Activated CD4-positive, alpha-beta T cell treated with anti-CD3 and anti-CD28 coated beads, Interleukin-2, amount 10 ng/mL, durations not matched to agents 7 days and 5 days (primary cell): ENCODE measurements around the gene MARCHF5. TPM values are rescaled to one million over a fixed set of nuclear protein-coding genes. Genes with fewer than 3 reads are reported as not detected.
"Not testable (repeated sequence)": the region's sequence is repeated elsewhere in the genome, so short reads cannot be mapped to it uniquely, and the experiment has no call there.

Source experiments
- CTCF ChIA-PET: fragments of 350-600 bp; sonication (Branson Sonifier 250); formaldehyde crosslinking; loops from one replicate; lab custom pipeline; 2021; ENCODE audit warnings: antibody characterized with exemption; lab: Charles Lee
- POLR2A ChIA-PET: fragments of 350-600 bp; sonication (Branson Sonifier 250); formaldehyde crosslinking; loops from one replicate; lab custom pipeline; 2021; ENCODE audit warnings: antibody characterized with exemption; lab: Charles Lee
- DNase-seq: peaks from one replicate; pipeline ENCODE4 v3.0.0-alpha.2; 2020
- H3K27ac Mint-ChIP-seq: one replicate; pipeline ENCODE4 v1.8.0; 2021; ENCODE audit warnings: mild to moderate bottlenecking, moderate library complexity, mixed read lengths
- H3K27me3 Mint-ChIP-seq: one replicate; pipeline ENCODE4 v1.8.0; 2021; ENCODE audit warnings: mixed read lengths
- H3K36me3 Mint-ChIP-seq: one replicate; pipeline ENCODE4 v1.8.0; 2021; ENCODE audit warnings: low read depth, mixed read lengths
- H3K4me1 Mint-ChIP-seq: one replicate; pipeline ENCODE4 v1.8.0; 2021; ENCODE audit warnings: mixed read lengths
- H3K4me3 Mint-ChIP-seq: one replicate; pipeline ENCODE4 v1.8.0; 2021; ENCODE audit warnings: mild to moderate bottlenecking, moderate library complexity, mixed read lengths
- H3K9me3 Mint-ChIP-seq: one replicate; pipeline ENCODE4 v1.8.0; 2021; ENCODE audit warnings: mixed read lengths
- total RNA-seq, 2 experiments: library from RNA; stranded (reverse); gene quantifications; one replicate each; pipeline ENCODE4 v1.2.3, GENCODE V29; 2021

Gene MARCHF5
- total RNA-seq, 2 experiments from 2014 or later: 15.1 to 21.5 TPM

DNA sequence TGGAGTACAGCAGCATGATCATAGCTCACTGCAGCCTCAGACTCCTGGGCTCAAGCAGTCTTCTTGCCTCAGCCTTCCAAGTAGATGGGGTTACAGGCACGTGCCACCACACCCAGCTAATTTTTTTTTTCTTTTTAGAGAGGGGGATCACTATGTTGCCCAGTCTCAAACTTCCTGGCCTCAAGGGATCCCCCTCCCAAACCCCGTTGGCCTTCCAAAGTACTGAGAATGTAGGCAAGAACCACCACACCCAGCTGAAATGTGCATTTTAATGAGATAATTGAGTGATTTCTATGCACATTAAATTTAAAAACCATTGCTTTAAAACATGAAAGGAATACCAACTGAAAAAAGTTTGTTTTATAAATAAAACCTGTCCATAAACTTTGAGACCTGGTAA is 25.6 kb downstream of the MARCHF5 start:
- no peaks in the 10 kb centered on the region for H3K27me3 Mint-ChIP-seq
- H3K4me1 Mint-ChIP-seq: no peaks in the 10 kb centered on the region
- H3K9me3 Mint-ChIP-seq: no peaks in the 10 kb centered on the region
- DNase-seq: no peak
- H3K27ac Mint-ChIP-seq: no peak overlapping the region
- POLR2A ChIA-PET: no interaction called here
- peaks cover 33% of the 10 kb centered on the region for H3K36me3 Mint-ChIP-seq
- no peak overlapping the region for H3K4me3 Mint-ChIP-seq
- CTCF ChIA-PET: no interaction called here

DNA sequence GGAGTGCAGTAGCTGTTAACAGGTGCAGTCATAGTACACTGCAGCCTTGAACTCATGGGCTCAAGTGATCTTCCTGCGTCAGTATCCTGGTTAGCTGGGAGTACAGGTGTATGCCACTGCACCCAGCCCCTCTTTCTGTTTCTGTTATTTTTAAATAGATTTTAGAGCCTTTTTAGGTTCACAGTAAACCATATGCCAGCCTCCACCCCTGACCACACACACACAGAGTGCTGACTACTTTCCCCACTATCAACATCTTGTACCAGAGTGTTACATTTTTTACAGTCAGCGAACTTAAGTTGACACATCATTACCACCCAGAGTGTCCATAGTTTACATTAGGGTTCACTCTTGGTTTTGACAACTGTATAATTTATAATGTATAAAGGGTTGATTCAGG is 32.1 kb downstream of the MARCHF5 start:
- POLR2A ChIA-PET: no interaction called here
- H3K4me3 Mint-ChIP-seq: no peak overlapping the region

DNA sequence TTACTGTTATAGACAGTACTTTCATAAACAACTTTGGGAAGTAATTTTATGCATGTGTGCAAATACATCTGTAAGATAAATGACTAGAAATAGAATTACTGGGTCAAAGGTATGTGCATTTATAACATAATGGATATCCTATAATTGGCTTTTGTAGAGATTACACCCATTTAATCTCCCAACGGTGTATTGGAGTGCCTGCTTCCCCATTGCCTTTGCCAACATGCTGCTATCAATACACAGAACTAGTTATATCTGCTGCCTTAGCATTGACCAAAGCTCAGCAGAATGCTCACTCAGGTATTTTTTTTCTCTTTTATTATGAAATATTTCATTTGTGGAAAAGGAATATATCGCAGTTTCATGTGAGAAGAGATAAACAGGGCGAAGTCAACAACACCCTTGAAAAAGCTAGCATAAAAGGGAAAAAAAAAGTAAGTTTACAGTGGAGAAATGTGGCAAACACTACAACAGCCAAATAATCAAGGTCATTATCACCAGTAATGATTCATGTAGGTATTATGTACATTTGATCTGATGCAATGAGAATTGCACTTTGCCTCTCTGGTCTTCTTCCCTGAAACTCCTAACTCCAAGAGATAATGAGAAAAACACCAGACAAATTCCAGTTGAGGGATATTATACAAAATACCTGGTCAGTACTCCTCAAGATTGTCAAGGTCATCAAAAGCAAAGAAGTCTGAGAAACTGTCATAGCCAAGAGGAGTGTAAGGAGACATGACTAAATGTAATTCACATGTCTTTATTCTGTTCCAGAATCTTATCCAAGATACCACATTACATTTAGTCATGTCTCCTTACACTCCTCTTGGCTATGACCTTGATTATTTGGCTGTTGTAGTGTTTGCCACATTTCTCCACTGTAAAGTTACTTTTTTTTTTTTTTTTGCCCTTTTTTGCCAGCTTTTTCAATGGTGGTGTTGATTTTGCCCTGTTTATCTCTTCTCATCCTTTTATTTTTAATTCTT is 36.8 kb downstream of the MARCHF5 start:
- CTCF ChIA-PET: no interaction called here
- no peak overlapping the region for H3K4me3 Mint-ChIP-seq

More for the DNA sequence above, 32.1 kb downstream of the MARCHF5 start:
- CTCF ChIA-PET: interaction anchor here (0.6 to 1.1 kb wide), 2 partner anchors 32 to 94 kb away, joined by 3 to 4 read pairs; partner anchors contain the start of genes CPEB3 and MARCHF5
- Mint-ChIP-seq H3K9me3 (no peaks in the 10 kb centered on the region), H3K27ac (no peak overlapping the region), H3K36me3 (peaks cover 21% of the 10 kb centered on the region), H3K27me3 (no peaks in the 10 kb centered on the region), H3K4me1 (no peaks in the 10 kb centered on the region)
- no peak for DNase-seq

DNA sequence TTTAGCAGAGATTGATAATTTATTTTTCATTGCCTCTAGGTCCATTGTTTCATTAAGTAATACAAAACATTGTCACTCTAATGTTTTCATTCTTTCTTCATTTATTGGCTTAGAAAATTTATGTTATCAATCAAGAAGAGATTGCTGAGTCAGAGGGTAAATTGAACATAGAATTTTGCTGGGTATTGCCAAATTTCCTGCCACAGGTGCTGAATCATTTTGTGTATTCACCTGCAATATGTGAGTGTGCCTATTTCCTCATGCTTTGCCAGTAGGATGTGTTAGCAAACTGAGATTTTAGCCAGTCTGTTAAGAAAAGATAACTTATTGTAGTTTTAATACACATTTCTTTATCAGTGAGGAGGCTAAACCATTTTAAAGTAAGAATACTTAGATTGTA is 38.0 kb downstream of the MARCHF5 start:
- Mint-ChIP-seq H3K4me3 (no peak overlapping the region), H3K36me3 (peaks cover 7% of the 10 kb centered on the region), H3K27ac (no peak overlapping the region), H3K4me1 (no peaks in the 10 kb centered on the region), H3K9me3 (no peaks in the 10 kb centered on the region), H3K27me3 (no peaks in the 10 kb centered on the region)
- DNase-seq: no peak
- CTCF ChIA-PET: no interaction called here
- POLR2A ChIA-PET: no interaction called here

More for the DNA sequence above, 36.8 kb downstream of the MARCHF5 start:
- DNase-seq: no peak
- H3K4me1 Mint-ChIP-seq: no peaks in the 10 kb centered on the region
- no peak overlapping the region for H3K27ac Mint-ChIP-seq
- H3K9me3 Mint-ChIP-seq: no peaks in the 10 kb centered on the region
- peaks cover 14% of the 10 kb centered on the region for H3K36me3 Mint-ChIP-seq
- POLR2A ChIA-PET: no interaction called here
- no peaks in the 10 kb centered on the region for H3K27me3 Mint-ChIP-seq

DNA sequence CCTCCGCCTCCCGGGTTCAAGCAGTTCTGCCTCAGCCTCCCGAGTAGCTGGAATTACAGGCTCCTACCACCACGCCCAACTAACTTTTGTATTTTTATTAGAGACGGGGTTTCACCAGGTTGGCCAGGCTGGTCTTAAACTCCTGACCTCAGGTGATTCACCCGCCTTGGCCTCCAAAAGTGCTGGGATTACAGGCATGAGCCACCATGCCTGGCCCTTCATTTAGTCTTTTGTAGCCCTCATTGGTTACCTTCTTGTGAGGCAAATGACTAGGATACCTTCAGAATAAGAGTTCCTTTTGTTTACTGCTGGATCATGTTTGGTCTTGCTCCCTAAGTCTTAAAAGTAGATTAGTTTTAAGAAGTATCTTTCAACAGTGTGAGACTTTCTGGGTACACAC is 39.0 kb downstream of the MARCHF5 start:
- H3K9me3 Mint-ChIP-seq, DNase-seq, H3K27me3 Mint-ChIP-seq, H3K4me3 Mint-ChIP-seq, CTCF ChIA-PET, H3K27ac Mint-ChIP-seq, H3K4me1 Mint-ChIP-seq, POLR2A ChIA-PET, H3K36me3 Mint-ChIP-seq: not testable (repeated sequence)

DNA sequence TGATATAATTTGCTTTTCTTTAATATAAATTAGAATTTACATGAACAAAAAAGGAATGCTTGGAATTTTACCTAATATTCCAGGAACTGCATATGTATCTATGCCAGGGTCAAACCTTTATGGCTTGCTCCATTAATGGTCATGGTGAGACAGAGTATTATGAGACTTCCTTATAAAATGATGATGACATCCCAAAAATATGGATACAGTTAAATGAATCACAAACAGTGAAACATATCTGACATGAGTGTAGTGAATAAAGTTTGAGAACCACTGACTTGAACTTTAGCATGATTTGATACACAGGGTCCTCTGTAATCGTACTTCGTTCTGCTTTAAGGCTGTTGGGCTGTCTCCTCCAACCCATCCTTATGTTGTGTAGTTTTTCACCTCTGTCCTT is 51.8 kb downstream of the MARCHF5 start:
- Mint-ChIP-seq H3K27ac (no peak overlapping the region), H3K36me3 (peaks cover 17% of the 10 kb centered on the region), H3K4me3 (no peak overlapping the region), H3K27me3 (no peaks in the 10 kb centered on the region), H3K9me3 (no peaks in the 10 kb centered on the region), H3K4me1 (peaks cover 3% of the 10 kb centered on the region)
- DNase-seq: no peak
- POLR2A ChIA-PET: no interaction called here
- CTCF ChIA-PET: interaction anchor here (0.8 kb wide), 1 partner anchor 15 kb away, joined by 3 read pairs; no protein-coding TSS in a partner anchor

DNA sequence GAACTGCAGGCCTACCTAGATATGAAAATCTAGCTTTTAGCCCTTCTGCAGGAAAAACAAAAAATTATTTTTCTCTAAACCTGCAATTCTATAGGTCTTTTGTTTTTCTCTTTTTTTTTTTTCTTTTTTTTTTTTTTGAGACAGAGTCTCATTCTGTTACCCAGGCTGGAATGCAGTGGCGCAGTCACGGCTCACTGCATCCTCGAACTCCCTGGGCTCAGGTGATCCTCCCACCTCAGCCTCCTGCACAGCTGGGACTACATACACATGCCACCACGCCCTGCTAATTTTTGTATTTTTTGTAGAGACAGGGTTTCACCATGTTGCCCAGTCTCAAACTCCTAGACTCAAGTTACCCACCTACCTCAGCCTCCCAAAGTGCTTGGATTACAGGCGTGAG is 54.6 kb downstream of the MARCHF5 start:
- DNase-seq, H3K9me3 Mint-ChIP-seq, CTCF ChIA-PET, H3K27ac Mint-ChIP-seq, H3K4me1 Mint-ChIP-seq, H3K27me3 Mint-ChIP-seq, POLR2A ChIA-PET, H3K4me3 Mint-ChIP-seq: not testable (repeated sequence)
- H3K36me3 Mint-ChIP-seq: peaks cover 30% of the 10 kb centered on the region

DNA sequence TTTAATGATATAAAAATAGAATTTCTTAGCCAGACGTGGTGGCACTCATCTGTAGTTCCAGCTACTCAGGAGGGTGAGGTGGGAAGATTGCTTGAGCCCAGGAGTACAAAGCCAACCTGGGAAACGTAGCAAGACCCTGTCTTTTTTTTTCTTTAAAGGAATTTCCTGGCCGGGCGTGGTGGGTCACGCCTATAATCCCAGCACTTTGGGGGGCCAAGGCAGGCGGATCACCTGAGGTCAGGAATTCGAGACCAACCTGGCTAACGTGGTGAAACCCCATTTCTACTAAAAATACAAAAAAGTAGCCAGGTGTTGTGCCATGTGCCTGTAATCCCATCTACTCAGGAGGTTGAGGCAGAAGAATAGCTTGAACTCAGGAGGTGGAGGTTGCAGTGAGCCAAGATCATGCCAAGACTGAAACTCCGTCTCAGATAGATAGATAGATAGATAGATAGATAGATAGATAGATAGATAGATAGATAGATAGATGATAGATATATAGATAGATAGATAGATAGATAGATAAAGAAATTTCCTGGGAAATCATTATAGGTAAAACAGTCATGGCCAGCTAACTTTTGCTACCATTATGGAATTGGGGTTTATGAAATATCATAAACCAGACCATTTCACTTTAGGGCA is 56.2 kb downstream of the MARCHF5 start:
- POLR2A ChIA-PET: not testable (repeated sequence)
- CTCF ChIA-PET: interaction anchor here (1.0 kb wide), 1 partner anchor 78 kb away, joined by 3 read pairs; no protein-coding TSS in a partner anchor

DNA sequence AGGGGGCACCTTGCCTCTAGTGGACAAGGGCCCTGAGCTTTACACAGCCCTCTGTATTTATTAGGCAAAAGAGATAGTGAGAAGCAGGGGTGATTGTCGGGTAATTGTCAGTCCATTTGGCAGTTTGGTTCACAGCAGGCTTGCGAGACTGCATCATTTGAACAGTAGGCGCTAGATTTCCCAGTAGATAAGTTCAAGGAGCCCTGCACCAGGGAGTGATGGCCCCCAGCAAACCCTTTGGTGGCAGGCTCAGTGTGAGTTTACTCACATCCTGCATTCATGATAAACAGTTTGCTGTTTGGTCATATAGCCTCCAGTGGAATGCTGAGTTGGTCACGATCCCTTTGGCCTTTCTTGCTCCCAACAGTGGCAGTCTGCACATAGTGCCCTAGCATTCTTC is 59.4 kb downstream of the MARCHF5 start:
- Mint-ChIP-seq H3K4me1 (no peaks in the 10 kb centered on the region), H3K9me3 (no peaks in the 10 kb centered on the region), H3K36me3 (peaks cover 16% of the 10 kb centered on the region), H3K27me3 (no peaks in the 10 kb centered on the region), H3K4me3 (no peak overlapping the region), H3K27ac (no peak overlapping the region)
- POLR2A ChIA-PET: no interaction called here
- DNase-seq: no peak
- CTCF ChIA-PET: no interaction called here

More for the DNA sequence above, 56.2 kb downstream of the MARCHF5 start:
- not testable (repeated sequence) for H3K4me3 Mint-ChIP-seq, H3K27me3 Mint-ChIP-seq, H3K4me1 Mint-ChIP-seq, H3K9me3 Mint-ChIP-seq, DNase-seq, H3K27ac Mint-ChIP-seq
- peaks cover 28% of the 10 kb centered on the region for H3K36me3 Mint-ChIP-seq

DNA sequence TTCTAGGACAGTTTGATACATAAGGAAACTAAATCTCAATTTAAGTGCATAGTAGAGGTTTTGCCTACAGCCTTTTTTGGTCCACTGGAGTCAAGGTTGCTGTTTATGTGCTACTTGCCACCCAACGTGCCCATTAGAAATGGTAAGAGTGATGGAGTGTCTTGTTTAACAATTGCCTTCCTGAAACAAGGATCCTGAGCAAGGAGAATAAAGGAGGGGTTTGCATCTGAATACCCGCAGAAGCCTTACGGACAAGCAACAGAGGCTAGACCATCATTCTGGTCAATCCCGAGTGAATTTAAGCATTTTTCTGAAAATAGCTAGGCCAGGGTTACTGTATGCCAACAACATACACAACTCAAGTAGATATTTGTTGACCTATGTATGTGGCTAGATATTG is 63.6 kb downstream of the MARCHF5 start:
- Mint-ChIP-seq H3K27me3 (peaks cover 12% of the 10 kb centered on the region), H3K4me1 (no peaks in the 10 kb centered on the region), H3K27ac (no peak overlapping the region), H3K36me3 (peaks cover 10% of the 10 kb centered on the region), H3K9me3 (no peaks in the 10 kb centered on the region), H3K4me3 (no peak overlapping the region)
- POLR2A ChIA-PET: no interaction called here
- no peak for DNase-seq
- CTCF ChIA-PET: no interaction called here

DNA sequence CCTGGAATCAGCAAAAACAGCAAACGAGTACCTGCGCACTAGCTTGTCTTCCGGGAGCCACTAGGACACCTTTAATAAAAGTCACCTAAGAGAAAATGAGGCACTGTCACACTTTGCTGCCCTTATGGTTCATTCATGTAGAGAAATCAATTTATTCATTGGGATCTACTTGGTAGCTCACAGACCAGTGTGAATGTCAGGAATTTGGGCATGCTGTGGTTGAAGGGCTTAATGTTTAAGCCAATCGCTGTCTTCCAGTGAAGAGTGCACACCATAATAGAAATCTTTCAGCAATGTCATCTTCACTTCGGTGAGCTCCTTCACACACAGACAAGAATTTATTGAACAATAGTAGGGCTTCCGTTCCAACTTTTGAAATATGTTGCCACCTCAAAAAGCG is 65.1 kb downstream of the MARCHF5 start:
- H3K27ac Mint-ChIP-seq: no peak overlapping the region
- no peaks in the 10 kb centered on the region for H3K9me3 Mint-ChIP-seq
- peaks cover 3% of the 10 kb centered on the region for H3K36me3 Mint-ChIP-seq
- H3K4me1 Mint-ChIP-seq: no peaks in the 10 kb centered on the region
- ChIA-PET CTCF (no interaction called here), POLR2A (no interaction called here)
- no peak for DNase-seq
- H3K27me3 Mint-ChIP-seq: peaks cover 19% of the 10 kb centered on the region
- no peak overlapping the region for H3K4me3 Mint-ChIP-seq

DNA sequence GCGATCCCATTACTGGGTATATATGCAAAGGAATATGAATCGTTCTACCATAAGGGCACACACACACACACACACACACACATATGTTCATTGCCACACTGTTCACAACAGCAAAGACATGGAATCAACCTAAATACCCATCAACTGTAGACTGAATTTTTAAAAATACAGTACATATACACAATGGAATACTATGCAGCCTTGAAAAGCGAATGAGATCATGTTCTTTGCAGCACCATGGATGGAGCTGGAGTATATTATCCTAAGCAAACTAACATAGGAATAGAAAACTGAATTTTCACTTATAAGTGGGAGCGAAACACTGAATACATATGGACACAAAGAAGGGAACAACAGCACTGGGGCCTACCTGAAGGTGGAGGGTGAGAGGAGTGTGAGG is 72.5 kb downstream of the MARCHF5 start:
- H3K4me3 Mint-ChIP-seq: no peak overlapping the region
- no peaks in the 10 kb centered on the region for H3K9me3 Mint-ChIP-seq
- no peak for DNase-seq
- H3K27me3 Mint-ChIP-seq: peaks cover 19% of the 10 kb centered on the region
- CTCF ChIA-PET: no interaction called here
- H3K36me3 Mint-ChIP-seq: no peaks in the 10 kb centered on the region
- no peaks in the 10 kb centered on the region for H3K4me1 Mint-ChIP-seq
- no peak overlapping the region for H3K27ac Mint-ChIP-seq
- POLR2A ChIA-PET: no interaction called here

DNA sequence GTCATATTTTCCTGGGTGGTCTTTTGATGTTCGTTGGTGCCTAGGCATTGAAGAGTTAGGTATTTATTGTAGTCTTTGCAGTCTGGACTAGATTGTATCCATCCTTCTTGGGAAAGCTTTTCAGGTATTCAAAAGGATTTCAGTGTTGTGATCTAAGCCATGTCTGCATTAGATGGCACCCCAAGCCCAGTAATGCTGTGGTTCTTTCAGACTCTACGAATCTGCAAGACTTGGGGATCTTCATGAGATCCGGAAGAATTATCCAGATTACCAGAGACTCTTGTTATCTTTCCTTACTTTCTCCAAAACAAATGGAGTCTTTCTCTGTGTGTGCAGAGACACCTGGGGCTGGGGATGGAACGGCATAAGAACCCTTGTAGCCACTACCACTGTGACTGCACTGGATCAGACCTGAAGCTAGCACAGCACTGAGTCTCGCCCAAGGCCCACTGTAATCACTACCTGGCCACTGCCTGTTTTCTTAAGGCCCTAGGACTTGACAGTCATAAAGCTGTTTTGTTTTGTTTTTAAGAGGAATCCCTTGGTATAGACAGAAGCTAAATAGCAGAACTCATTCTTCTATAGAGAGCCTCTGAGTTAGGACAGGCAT is 75.5 kb downstream of the MARCHF5 start:
- CTCF ChIA-PET: no interaction called here

More for the DNA sequence above, 75.5 kb downstream of the MARCHF5 start:
- Mint-ChIP-seq H3K36me3 (no peaks in the 10 kb centered on the region), H3K27ac (no peak overlapping the region), H3K27me3 (peaks cover 2% of the 10 kb centered on the region), H3K4me1 (no peaks in the 10 kb centered on the region), H3K4me3 (no peak overlapping the region), H3K9me3 (no peaks in the 10 kb centered on the region)
- DNase-seq: no peak
- POLR2A ChIA-PET: no interaction called here
